HG03439 (cell line): ENCODE results near the gene PLEKHA4.
A peak's percentile ranks its signal among the peaks of the same experiment; 100 is the strongest.
"Not testable (repeated sequence)": the region's sequence is repeated elsewhere in the genome, so short reads cannot be mapped to it uniquely, and the experiment has no call there.

Source experiments
- ATAC-seq: cut with Tn5 transposase; IDR thresholded peaks from one replicate; pipeline ENCODE4 v1.9.1; 2021; ENCODE audit warnings: mild to moderate bottlenecking, moderate library complexity; ENCODE audit not compliant: unreplicated experiment

The PLEKHA4 gene

GRCh38 chr19:48889496-48889895 is 21.1 kb upstream of the PLEKHA4 start:
- not testable (repeated sequence) for ATAC-seq

GRCh38 chr19:48887861-48888612 is 19.6 kb upstream of the PLEKHA4 start:
- no peak for ATAC-seq

DNA sequence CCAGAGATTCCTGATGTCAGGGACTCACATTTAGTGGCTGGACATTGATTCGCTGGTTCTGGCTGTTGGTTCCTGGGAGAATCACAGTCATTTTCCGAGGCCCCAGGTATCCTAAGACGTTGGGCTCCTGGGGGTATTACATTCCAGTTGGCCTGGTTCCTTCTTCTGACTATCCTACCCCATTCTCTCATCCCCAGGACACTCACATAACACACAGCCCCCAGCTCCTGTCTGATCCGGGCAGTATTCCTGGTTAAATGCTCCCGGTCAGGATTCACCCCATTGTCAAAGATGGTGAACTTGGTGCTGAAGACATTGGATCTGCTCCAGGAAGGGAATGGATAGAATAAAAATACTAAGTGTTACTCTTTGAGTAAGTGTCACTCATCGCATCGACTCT is 15.3 kb upstream of the PLEKHA4 start:
- no peak for ATAC-seq

GRCh38 chr19:48881741-48882657 is 13.6 kb upstream of the PLEKHA4 start:
- ATAC-seq = no peak

DNA sequence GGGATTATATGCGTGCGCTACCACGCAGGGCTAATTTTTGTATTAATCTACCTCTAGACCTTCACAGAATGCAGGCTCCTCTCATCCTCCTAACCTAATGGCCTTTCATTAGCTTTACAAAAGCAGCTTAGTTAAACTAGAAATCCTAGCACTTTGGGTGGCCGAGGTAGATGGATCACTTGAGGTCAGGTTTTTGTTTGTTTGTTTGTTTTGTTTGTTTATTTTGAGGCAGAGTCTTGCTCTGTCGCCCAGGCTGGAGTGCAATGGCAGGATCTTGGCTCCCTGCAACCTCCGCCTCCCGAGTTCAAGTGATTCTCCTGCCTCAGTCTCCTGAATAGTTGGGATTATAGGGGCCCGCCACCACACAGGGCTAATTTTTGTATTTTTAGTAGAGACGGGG is 11.3 kb upstream of the PLEKHA4 start:
- ATAC-seq = not testable (repeated sequence)

- ATAC-seq = no peak
Measured at GRCh38 chr19:48879025-48879637, 10.7 kb upstream of the PLEKHA4 start.

DNA sequence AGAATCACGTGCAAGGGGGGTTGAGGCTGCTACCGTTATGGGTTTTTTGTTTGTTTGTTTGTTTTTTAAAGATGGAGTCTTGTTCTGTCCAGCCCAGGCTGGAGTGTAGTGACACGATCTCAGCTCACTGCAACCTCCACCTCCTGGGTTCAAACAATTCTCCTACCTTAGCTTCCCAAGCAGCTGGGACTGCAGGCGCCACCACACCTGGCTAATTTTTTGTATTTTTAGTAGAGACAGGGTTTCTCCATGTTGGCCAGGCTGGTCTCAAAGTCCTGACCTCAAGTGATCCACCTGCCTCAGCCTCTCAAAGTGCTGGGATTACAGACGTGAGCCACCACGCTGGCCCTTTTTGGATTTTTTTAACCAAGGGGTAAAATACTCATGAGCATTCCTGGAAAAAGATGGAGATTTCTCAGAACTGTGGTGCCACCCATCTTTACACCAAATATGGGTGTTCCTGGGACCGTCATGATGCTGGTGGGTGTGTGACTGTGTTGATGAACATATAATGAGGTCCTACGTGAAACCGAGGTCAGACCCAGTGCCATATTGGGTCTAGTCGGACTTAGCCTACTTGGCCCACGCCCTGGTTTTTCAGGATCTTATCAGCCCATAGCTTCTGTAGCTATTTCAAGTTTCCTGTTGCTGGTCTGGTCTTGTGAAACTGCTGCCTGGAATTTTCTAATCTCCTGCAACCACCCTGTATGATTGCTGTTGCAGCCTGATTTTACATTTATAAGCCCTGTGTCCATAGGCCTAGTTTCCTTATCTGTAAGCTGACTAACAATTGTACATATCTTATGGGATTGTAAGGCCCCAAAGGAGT is 10.0 kb upstream of the PLEKHA4 start:
- no peak for ATAC-seq

DNA sequence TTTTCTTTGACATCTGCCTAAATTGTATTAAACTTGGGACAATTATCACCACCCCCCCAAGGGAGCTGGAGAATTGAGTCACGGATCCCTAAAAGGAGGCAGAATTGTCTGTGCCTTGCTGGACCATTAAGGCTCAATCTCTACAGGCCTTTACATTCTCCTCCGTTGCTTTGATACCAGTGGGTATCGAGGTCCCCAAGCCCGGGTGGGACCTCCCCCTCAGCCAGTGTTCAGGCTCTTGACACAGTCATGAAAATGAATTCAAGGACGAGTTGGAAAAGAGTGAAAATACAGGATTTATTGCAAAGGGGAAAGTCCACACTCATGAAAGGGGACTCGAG is 9.4 kb upstream of the PLEKHA4 start:
- ATAC-seq = no peak

GRCh38 chr19:48876043-48876981 is 7.9 kb upstream of the PLEKHA4 start:
- ATAC-seq = not testable (repeated sequence)

DNA sequence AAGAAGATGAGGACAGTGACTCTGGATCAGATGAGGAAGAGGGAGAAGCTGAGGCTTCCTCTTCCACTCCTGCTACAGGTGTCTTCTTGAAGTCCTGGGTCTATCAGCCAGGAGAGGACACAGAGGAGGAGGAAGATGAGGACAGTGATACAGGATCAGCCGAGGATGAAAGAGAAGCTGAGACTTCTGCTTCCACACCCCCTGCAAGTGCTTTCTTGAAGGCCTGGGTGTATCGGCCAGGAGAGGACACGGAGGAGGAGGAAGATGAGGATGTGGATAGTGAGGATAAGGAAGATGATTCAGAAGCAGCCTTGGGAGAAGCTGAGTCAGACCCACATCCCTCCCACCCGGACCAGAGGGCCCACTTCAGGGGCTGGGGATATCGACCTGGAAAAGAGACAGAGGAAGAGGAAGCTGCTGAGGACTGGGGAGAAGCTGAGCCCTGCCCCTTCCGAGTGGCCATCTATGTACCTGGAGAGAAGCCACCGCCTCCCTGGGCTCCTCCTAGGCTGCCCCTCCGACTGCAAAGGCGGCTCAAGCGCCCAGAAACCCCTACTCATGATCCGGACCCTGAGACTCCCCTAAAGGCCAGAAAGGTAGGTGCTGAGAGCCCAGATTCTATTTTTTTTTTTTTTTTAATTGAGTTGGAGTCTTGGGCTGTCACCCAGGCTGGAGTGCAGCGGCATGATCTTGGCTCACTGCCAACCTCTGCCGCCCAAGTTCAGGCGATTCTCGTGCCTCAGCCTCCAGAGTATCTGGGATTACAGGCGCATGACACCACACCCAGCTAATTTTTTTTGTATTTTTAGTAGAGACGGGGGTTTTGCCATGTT is 6.1 kb upstream of the PLEKHA4 start:
- no peak for ATAC-seq

DNA sequence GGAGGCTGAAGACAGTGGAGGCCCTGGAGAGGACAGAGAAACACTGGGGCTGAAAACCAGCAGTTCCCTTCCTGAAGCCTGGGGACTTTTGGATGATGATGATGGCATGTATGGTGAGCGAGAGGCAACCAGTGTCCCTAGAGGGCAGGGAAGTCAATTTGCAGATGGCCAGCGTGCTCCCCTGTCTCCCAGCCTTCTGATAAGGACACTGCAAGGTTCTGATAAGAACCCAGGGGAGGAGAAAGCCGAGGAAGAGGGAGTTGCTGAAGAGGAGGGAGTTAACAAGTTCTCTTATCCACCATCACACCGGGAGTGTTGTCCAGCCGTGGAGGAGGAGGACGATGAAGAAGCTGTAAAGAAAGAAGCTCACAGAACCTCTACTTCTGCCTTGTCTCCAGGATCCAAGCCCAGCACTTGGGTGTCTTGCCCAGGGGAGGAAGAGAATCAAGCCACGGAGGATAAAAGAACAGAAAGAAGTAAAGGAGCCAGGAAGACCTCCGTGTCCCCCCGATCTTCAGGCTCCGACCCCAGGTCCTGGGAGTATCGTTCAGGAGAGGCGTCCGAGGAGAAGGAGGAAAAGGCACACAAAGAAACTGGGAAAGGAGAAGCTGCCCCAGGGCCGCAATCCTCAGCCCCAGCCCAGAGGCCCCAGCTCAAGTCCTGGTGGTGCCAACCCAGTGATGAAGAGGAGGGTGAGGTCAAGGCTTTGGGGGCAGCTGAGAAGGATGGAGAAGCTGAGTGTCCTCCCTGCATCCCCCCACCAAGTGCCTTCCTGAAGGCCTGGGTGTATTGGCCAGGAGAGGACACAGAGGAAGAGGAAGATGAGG is 5.3 kb upstream of the PLEKHA4 start:
- ATAC-seq = no peak

- peak; percentile 16 for ATAC-seq
Measured at GRCh38 chr19:48872884-48873475, 4.6 kb upstream of the PLEKHA4 start.

- ATAC-seq = peak; percentile 54
Measured at GRCh38 chr19:48872182-48872883, 3.9 kb upstream of the PLEKHA4 start, which contains the start of gene PPP1R15A. Gene PPP1R15A, plus strand, starts transcription at chr19:48872421. Its CDS starts 813 bp downstream, at chr19:48873234.

- ATAC-seq = not testable (repeated sequence)
Measured at GRCh38 chr19:48871471-48872181, 3.2 kb upstream of the PLEKHA4 start.

DNA sequence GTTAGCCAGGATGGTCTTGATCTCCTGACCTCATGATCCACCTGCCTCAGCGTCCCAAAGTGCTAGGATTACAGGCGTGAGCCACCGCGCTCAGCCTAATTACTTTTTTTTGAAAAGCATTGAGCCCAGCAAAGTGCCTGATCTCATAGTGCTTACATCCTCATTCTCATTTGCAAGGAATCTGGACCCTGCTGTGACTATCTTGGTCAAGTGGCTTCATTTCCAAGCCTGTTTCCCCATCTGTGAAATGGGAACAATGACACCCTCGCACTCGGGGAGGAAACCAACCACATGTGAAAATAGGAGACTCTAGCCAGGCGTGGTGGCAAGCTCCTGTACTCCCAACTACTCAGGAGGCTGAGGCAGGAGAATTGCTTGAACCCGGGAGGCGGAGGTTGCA is 1.6 kb upstream of the PLEKHA4 start:
- ATAC-seq = no peak

GRCh38 chr19:48867746-48868113 is 687 bp downstream of the PLEKHA4 start:
- ATAC-seq = no peak
